HL-60 (cell line): ENCODE measurements around the gene MORC4.

ENCODE experiments used
- DNase-seq, 2 experiments: peaks; one replicate each; pipeline ENCODE4 v3.0.0-alpha.2; 2010 to 2020; ENCODE audit warnings: low read depth in 1 of 2, low spot score in 1 of 2
- H3K27ac ChIP-seq: fragments of 250-450 bp; sonication (Bioruptor Pico); replicated peaks from 2 replicates; pipeline ENCODE4 v1.5.1; 2020; ENCODE audit warnings: mild to moderate bottlenecking, moderate library complexity
- H3K27me3 ChIP-seq: fragments of 250-450 bp; sonication (Bioruptor Pico); 2 replicates; pipeline ENCODE4 v1.5.1; 2021; ENCODE audit warnings: mild to moderate bottlenecking, moderate library complexity; ENCODE audit not compliant: insufficient read depth, poor library complexity, severe bottlenecking
- H3K4me3 ChIP-seq: replicated peaks from 2 replicates; pipeline ENCODE4 v1.5.1; 2011; ENCODE audit warnings: mild to moderate bottlenecking, control low read depth, low read length; ENCODE audit not compliant: insufficient read depth
- GABPA ChIP-seq: IDR thresholded peaks from 2 replicates; pipeline ENCODE4 v1.6.1; 2012; ENCODE audit warnings: low read depth
- POLR2AphosphoS5 ChIP-seq: IDR thresholded peaks from 2 replicates; pipeline ENCODE4 v1.6.1; 2012; ENCODE audit warnings: low read depth
- SPI1 ChIP-seq: IDR thresholded peaks from 2 replicates; pipeline ENCODE4 v1.6.1; 2012; ENCODE audit warnings: low read depth, mild to moderate bottlenecking, borderline replicate concordance
- TF ChIP-seq, protein P1 (sequence below): IDR thresholded peaks from one replicate; pipeline ENCODE4 v1.5.1; 2011; ENCODE audit warnings: low read length, control low read depth, inconsistent platforms; ENCODE audit not compliant: insufficient read depth
- TF ChIP-seq, protein P2 (sequence below): IDR thresholded peaks from 2 replicates; pipeline ENCODE4 v1.6.1; 2012; ENCODE audit warnings: low read depth; ENCODE audit not compliant: insufficient replicate concordance

MORC4 gene

DNA sequence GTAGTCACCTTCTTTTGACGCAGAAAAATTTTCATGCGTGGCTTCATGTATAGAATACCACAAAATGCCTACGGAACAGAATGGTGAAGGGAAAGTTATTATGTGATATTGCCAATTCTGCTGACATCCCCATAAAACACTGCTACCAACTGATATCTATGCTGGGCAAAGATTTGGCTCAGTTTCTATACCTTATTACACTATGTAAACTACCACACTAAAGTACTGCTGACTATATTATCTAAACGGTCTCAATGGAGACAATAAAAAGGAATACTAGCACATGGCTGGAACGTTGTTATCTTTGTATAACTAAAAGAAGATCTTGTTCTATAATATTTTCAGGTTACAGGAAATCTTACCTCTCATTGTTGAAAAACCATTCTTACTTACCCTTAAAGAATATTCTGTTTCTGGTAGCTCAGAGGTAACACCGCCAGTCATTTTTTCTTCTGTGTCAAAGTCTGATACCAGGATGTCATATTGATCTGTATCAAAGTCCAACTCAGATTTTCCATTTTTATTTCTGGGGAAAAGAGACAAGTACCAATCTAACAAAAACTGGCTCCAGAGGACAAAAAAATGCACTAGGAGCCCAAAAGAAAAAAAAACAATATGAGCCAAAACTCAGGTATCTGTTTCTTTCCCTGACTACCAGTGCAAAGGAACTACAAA is 18.9 kb downstream of the MORC4 start:
- no peak for DNase-seq
- H3K4me3 ChIP-seq, result no peak overlapping the region
- H3K27me3 ChIP-seq, result no peaks in the 10 kb centered on the region
- TF ChIP-seq, protein P1, sequence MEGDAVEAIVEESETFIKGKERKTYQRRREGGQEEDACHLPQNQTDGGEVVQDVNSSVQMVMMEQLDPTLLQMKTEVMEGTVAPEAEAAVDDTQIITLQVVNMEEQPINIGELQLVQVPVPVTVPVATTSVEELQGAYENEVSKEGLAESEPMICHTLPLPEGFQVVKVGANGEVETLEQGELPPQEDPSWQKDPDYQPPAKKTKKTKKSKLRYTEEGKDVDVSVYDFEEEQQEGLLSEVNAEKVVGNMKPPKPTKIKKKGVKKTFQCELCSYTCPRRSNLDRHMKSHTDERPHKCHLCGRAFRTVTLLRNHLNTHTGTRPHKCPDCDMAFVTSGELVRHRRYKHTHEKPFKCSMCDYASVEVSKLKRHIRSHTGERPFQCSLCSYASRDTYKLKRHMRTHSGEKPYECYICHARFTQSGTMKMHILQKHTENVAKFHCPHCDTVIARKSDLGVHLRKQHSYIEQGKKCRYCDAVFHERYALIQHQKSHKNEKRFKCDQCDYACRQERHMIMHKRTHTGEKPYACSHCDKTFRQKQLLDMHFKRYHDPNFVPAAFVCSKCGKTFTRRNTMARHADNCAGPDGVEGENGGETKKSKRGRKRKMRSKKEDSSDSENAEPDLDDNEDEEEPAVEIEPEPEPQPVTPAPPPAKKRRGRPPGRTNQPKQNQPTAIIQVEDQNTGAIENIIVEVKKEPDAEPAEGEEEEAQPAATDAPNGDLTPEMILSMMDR, result no peak
- TF ChIP-seq SPI1, result no peak
- TF ChIP-seq POLR2AphosphoS5, result no peak
- no peak for TF ChIP-seq GABPA
- TF ChIP-seq, protein P2, sequence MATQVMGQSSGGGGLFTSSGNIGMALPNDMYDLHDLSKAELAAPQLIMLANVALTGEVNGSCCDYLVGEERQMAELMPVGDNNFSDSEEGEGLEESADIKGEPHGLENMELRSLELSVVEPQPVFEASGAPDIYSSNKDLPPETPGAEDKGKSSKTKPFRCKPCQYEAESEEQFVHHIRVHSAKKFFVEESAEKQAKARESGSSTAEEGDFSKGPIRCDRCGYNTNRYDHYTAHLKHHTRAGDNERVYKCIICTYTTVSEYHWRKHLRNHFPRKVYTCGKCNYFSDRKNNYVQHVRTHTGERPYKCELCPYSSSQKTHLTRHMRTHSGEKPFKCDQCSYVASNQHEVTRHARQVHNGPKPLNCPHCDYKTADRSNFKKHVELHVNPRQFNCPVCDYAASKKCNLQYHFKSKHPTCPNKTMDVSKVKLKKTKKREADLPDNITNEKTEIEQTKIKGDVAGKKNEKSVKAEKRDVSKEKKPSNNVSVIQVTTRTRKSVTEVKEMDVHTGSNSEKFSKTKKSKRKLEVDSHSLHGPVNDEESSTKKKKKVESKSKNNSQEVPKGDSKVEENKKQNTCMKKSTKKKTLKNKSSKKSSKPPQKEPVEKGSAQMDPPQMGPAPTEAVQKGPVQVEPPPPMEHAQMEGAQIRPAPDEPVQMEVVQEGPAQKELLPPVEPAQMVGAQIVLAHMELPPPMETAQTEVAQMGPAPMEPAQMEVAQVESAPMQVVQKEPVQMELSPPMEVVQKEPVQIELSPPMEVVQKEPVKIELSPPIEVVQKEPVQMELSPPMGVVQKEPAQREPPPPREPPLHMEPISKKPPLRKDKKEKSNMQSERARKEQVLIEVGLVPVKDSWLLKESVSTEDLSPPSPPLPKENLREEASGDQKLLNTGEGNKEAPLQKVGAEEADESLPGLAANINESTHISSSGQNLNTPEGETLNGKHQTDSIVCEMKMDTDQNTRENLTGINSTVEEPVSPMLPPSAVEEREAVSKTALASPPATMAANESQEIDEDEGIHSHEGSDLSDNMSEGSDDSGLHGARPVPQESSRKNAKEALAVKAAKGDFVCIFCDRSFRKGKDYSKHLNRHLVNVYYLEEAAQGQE, result no peak
- no peak overlapping the region for H3K27ac ChIP-seq

DNA sequence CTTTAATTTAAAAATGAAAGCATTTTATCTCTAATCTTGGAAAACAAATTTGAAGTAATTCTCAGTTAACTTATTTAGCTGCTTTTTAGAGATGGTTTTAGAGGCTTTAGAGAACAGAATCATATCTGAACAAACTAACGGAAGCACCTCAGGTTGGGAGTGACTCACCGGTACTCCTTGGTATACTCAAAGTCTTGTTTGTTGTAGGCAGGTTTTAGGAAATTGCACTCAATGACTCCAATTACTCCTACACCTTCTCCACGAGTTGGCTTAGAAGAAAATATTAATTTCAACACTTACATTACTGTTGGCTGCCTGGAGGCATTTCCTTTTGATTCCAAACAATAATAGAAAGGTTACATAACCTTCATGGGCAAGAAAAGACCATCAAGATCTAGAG is 23.6 kb downstream of the MORC4 start:
- no peak overlapping the region for H3K4me3 ChIP-seq
- DNase-seq, result no peak
- no peak overlapping the region for H3K27ac ChIP-seq
- TF ChIP-seq, protein P1, result no peak
- TF ChIP-seq, protein P2, result no peak
- no peak for TF ChIP-seq SPI1
- no peak for TF ChIP-seq GABPA
- TF ChIP-seq POLR2AphosphoS5, result no peak
- H3K27me3 ChIP-seq, result no peaks in the 10 kb centered on the region

DNA sequence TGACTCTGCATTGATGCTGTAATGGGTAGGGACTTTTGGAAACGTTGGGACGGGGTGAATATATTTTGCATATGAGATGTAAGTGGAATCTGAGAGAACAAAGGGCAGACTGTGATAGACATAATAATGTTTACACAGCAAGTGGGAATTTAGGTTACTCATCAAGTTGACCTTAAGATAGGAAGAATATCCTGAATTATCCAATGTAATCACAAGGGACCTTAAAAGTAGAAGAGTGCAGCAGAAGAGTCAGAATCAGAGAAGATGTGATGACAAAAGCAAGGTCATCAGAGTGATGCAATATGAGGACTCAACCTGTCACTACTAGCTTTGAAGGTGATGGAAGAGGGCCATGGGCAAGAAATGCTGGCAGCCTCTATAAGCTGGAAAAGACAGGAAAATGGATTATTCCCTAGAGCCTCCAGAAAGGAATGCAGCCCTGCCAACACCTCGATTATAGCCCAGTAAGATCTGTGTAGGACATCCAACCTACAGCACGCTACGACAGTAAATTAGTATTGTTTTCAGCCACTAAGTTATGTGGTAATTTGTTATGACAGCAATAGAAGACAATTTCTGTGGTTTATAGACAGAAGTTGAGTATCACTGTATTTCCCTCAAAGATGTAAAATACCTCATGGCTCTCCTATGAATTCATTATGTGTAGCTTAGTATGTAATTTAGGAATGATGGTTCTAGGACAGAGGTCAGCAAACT is 26.4 kb downstream of the MORC4 start:
- no peak overlapping the region for H3K27ac ChIP-seq
- DNase-seq, result no peak
- TF ChIP-seq, protein P1, result no peak

More for the DNA sequence above, 26.4 kb downstream of the MORC4 start:
- no peaks in the 10 kb centered on the region for H3K27me3 ChIP-seq
- no peak overlapping the region for H3K4me3 ChIP-seq
